Measurements from ENCODE around the gene POR. TPM values are rescaled to one million over a fixed set of nuclear protein-coding genes. Genes with fewer than 3 reads are reported as not detected.

Gene POR
- total RNA-seq, 2 experiments from 2014 or later, result 52.0 to 57.6 TPM

DNA sequence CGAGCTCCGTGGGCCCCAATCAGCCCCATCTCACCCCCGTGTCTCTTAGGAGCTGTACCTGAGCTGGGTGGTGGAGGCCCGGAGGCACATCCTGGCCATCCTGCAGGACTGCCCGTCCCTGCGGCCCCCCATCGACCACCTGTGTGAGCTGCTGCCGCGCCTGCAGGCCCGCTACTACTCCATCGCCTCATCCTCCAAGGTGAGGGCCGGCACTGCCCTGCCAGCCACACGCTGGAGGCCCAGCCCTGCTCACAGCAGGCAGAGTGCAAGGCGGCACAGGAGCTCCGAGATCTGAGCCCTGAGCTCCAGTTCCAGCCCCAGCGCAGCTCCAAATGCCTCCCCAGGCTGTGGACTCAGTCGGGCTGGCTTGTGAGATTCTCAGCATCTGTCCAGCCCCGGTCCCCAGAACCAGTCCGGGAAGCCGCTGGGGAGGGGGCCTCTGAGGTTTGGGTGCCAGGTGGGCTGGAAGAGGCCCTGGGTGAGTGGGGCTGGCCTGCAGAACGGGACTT, 70.1 kb downstream of the POR start:
- no peak for DNase-seq
- Mint-ChIP-seq H3K4me1 (peaks cover 5% of the 10 kb centered on the region), H3K27ac (no peak overlapping the region), H3K9me3 (ENCODE audit: low read depth) (no peaks in the 10 kb centered on the region), H3K27me3 (no peaks in the 10 kb centered on the region), H3K36me3 (peaks cover 2% of the 10 kb centered on the region), H3K4me3 (no peak overlapping the region)
- no peak for ATAC-seq
- CTCF ChIA-PET, result no interaction called here

DNA sequence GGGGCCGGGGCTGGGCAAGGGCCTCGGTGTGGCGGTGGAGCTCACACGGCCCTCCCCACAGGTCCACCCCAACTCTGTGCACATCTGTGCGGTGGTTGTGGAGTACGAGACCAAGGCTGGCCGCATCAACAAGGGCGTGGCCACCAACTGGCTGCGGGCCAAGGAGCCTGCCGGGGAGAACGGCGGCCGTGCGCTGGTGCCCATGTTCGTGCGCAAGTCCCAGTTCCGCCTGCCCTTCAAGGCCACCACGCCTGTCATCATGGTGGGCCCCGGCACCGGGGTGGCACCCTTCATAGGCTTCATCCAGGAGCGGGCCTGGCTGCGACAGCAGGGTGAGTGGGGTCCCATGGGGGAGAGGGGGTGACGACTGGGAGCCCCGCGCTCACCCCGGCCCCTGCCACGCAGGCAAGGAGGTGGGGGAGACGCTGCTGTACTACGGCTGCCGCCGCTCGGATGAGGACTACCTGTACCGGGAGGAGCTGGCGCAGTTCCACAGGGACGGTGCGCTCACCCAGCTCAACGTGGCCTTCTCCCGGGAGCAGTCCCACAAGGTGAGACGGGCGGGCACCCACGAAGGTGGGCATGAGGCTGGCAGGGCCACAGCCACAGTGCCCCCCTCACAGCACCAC, 70.7 kb downstream of the POR start:
- CTCF ChIA-PET, result no interaction called here
- Mint-ChIP-seq H3K4me3 (no peak overlapping the region), H3K9me3 (ENCODE audit: low read depth) (no peaks in the 10 kb centered on the region), H3K27me3 (no peaks in the 10 kb centered on the region), H3K36me3 (peaks cover 2% of the 10 kb centered on the region), H3K27ac (no peak overlapping the region), H3K4me1 (peaks cover 9% of the 10 kb centered on the region)
- ATAC-seq, result no peak
- DNase-seq, result no peak

DNA sequence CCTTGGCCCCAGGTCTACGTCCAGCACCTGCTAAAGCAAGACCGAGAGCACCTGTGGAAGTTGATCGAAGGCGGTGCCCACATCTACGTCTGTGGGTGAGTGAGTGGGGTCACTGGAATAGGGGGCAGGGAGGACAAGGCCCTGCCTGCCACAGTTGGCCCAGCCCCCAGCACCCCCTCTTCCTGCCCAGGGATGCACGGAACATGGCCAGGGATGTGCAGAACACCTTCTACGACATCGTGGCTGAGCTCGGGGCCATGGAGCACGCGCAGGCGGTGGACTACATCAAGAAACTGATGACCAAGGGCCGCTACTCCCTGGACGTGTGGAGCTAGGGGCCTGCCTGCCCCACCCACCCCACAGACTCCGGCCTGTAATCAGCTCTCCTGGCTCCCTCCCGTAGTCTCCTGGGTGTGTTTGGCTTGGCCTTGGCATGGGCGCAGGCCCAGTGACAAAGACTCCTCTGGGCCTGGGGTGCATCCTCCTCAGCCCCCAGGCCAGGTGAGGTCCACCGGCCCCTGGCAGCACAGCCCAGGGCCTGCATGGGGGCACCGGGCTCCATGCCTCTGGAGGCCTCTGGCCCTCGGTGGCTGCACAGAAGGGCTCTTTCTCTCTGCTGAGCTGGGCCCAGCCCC, 71.3 kb downstream of the POR start:
- peaks cover 9% of the 10 kb centered on the region for H3K4me1 Mint-ChIP-seq
- CTCF ChIA-PET, result no interaction called here

DNA sequence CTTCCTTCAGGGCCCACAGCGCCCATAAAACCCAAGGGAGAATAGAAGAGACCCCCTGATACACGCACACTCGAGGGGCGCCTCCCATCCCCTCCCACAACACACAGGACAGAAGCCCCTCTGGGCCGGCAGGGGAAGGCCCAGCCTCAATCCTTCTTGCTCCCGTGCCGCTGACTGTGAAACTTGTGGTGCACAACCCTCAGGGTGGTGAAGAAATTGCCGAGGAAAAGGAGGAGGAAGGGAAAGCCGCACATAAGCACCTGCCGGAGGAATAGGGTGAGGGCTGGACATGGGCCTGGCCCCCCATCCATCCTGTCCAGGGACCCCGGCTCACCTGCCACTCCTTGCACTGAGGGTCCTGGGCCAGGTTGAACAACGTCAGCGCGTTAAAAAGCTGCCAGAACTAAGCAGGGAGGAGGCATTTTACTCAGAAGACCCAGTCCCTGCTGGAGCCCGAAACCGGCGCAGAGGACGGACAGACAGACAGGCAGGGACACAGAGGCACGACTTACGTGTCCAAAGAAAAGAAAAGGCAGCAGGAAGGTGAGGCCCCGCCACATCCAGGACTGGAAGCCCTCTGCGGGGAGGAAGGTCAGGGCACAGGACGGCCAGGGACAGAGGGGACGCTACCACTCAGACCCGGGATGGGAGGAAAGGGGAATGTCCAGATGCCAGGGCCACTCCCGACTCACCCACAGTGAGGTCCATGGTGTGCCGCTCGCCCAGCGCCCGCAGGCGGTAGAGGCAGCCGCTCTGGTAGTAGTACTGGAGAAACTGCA, 72.3 kb downstream of the POR start:
- Mint-ChIP-seq H3K36me3 (peaks cover 2% of the 10 kb centered on the region), H3K4me3 (no peak overlapping the region), H3K27ac (no peak overlapping the region), H3K27me3 (no peaks in the 10 kb centered on the region), H3K9me3 (ENCODE audit: low read depth) (no peaks in the 10 kb centered on the region), H3K4me1 (peaks cover 9% of the 10 kb centered on the region)
- ATAC-seq (no peak), DNase-seq (no peak)
- CTCF ChIA-PET, result no interaction called here

More for the DNA sequence above, 71.3 kb downstream of the POR start:
- Mint-ChIP-seq H3K4me3 (no peak overlapping the region), H3K27me3 (no peaks in the 10 kb centered on the region), H3K27ac (no peak overlapping the region), H3K9me3 (ENCODE audit: low read depth) (no peaks in the 10 kb centered on the region), H3K36me3 (peaks cover 2% of the 10 kb centered on the region)
- no peak for ATAC-seq
- DNase-seq, result no peak

DNA sequence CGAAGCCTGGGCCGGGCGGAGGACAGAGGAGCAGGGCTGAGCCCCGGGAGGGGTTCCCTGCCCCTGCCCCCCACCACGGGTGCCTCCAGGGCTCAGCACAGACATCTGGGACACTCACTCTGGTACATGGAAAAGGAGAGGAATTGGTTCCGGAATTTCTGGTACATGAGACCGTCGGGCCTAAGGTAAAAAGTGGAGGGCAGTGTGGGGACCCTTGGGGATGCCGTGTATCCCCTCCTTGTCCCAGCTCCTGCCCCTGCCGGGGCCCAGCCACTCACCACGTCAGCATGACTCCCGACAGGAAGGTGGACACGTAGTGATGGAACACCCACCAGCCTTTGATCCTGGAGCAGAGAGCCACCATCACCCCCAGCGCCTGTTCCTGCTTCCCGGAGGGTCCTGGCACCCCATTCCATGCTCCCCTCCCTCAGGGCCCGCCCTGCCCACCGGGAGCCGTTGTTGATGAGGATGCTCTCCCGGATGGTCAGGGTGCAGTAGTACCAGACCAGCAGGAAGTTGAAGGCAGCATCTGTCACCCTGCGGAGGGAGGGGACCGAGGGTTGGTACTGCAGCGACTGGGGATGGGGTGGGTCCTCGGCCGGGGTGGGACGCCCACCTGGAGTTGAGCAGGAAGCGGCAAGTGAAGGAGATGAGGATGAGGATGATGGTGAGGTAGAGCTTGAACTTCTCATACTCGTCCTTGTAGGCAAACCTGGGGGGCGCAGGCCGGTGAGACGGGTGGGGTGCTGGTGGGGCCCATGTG, 73.0 kb downstream of the POR start:
- Mint-ChIP-seq H3K27ac (no peak overlapping the region), H3K4me1 (peaks cover 9% of the 10 kb centered on the region), H3K9me3 (ENCODE audit: low read depth) (no peaks in the 10 kb centered on the region), H3K27me3 (no peaks in the 10 kb centered on the region), H3K4me3 (no peak overlapping the region), H3K36me3 (peaks cover 2% of the 10 kb centered on the region)
- no peak for DNase-seq
- no peak for ATAC-seq
- CTCF ChIA-PET, result no interaction called here

DNA sequence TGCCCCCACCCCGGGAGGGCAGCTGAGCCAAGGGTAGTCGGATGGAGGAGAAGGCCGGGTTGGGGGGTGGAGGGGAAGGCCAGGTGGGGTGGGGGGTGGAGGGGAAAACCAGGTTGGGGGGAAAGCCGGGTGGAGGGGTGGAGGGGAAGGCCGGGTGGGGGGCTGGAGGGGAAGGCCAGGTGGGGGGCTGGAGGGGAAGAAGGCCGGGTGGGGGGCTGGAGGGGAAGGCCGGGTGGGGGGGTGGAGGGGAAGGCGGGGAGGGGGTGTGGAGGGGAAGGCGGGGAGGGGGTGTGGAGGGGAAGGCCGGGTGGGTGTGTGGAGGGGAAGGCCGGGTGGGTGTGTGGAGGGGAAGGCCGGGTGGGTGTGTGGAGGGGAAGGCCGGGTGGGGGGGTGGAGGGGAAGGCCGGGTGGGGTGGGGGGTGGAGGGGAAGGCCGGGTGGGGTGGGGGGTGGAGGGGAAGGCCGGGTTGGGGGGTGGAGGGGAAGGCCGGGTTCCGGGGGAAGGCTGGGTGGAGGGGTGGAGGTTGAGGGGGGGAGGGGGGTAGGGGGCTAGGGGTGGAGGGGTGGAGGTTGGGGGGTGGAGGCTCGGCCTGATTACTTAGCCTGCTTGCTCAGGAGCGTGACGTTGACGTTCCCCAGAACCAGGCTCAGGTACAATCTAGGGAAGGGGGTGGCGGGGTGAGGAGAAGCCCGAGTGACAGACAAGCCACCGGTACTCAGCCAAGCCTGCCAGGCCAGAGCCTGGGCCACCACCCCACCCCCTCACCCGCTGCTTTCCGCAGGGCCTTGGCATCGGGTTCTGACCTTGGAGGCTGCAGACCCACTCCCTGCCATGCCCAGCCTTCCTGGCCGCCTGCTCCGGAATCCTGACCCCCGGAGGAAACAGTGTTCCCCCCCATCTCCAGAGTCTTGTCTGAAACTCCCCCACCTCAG, 73.9 kb downstream of the POR start:
- peaks cover 2% of the 10 kb centered on the region for H3K36me3 Mint-ChIP-seq
- H3K27ac Mint-ChIP-seq, result no peak overlapping the region
- ATAC-seq, result no peak
- H3K27me3 Mint-ChIP-seq, result no peaks in the 10 kb centered on the region
- DNase-seq, result no peak
- H3K9me3 Mint-ChIP-seq (ENCODE audit: low read depth), result no peaks in the 10 kb centered on the region
- peaks cover 11% of the 10 kb centered on the region for H3K4me1 Mint-ChIP-seq
- CTCF ChIA-PET, result no interaction called here
- H3K4me3 Mint-ChIP-seq, result no peak overlapping the region

DNA sequence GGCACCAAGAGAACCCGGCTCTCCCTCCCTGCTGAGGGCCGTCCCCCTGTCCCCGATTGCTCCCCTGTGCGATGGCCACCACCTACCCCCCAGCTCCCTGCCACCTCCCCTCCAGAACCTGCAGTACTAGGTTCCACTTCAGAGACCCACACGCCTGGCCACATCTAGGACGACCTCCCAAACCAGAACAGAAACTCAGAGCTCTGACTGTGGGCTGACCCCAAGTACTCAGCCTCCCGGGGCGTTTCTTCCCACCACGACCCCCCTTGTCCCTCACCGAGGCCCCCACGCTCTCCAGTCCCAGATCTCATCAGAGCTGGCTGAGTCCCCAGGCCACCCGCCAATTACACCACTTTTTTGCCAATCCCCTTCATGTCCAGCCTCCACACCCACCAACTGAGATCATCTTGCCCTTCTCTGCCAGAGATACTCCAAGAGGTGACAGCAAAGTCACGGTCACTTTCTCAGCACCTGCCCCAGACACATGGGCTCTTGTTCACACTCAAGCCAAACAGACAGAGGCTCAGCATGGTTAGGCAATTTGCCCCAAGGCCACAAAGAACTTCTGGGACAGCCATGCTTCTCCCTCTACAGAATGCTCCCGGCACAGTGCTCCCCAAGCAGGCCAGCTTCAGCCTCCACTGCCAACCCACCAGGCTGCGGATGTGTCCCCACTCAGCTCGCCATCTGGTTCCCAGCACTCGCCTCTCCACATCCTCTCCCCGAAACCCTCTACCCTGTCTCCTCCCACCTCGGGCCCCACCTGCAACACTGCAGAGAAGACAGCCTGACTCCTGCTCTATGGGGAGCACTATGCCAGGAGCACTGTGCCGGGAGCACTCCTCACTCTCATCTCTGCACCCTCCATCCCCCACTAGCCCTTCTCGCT, 74.8 kb downstream of the POR start:
- Mint-ChIP-seq H3K9me3 (ENCODE audit: low read depth) (no peaks in the 10 kb centered on the region), H3K4me1 (peaks cover 11% of the 10 kb centered on the region), H3K4me3 (no peak overlapping the region), H3K27ac (no peak overlapping the region), H3K36me3 (peaks cover 2% of the 10 kb centered on the region), H3K27me3 (no peaks in the 10 kb centered on the region)
- DNase-seq (no peak), ATAC-seq (no peak)
- CTCF ChIA-PET, result interaction anchor here (0.7 kb wide), 1 partner anchor 54 kb away, joined by 3 read pairs; no protein-coding TSS in a partner anchor

DNA sequence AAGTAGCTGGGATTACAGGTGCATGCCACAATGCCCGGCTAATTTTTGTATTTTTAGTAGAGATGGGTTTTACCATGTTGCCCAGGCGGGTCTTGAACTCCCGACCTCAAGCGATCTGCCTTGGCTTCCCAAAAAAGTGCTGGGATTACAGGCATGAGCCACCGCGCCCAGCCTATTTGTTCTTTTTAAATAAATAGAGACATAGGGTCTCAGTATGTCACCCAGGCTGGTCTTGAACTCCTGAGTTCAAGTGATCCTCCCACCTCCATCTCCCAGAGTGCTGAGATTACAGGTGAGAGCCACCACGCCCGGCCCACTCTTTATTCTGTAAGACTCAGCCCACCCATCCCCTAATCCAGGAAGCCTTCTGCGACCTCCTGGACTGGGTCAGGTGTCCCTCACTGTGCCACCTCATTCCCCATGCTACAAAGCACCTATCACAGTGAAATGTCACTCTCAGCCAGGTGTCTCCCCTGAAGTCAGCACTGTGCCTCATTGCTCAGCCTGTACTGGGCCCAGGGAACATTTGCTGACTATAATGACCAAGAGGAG, 76.7 kb downstream of the POR start:
- H3K4me3 Mint-ChIP-seq, result no peak overlapping the region
- CTCF ChIA-PET, result interaction anchor here (2.6 kb wide), 1 partner anchor 28 kb away, joined by 8 read pairs; no protein-coding TSS in a partner anchor
- DNase-seq (no peak), ATAC-seq (no peak)
- H3K27me3 Mint-ChIP-seq, result no peaks in the 10 kb centered on the region
- peaks cover 15% of the 10 kb centered on the region for H3K4me1 Mint-ChIP-seq
- H3K27ac Mint-ChIP-seq, result no peak overlapping the region
- peaks cover 4% of the 10 kb centered on the region for H3K36me3 Mint-ChIP-seq
- no peaks in the 10 kb centered on the region for H3K9me3 Mint-ChIP-seq (ENCODE audit: low read depth)

DNA sequence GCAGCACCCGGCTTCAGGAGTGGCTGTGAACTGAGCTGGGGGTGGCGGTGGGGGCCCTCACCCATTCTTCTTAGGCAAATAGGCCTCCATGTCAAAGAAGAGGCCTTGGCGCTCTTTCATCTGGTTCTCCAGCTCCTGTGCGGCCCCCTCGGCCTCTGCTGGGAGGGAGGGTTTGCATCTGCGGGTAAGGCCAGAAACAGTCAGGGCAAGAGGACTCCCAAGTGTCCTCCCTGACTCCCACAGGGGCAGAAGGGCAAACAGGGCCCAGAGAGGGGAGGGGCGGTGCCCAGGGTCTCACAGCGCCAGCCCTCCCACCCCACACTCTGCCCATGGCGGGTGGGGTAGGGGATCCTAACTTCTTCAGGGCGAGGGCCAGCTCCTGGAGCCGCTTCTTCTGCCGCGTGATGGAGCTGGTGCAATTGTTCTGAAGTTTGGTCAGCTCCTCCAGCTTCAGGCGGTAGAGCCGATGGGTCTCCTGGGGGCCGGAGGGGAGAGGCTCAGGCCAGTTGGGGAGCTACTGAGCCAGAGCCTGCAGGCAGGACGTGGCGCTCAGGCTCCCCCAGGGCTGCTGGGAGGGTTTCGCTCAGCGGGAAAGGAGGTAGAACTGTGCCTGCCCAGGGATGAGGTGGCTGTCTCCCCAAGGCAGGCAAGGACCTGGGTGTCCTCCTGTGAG, 77.3 kb downstream of the POR start:
- Mint-ChIP-seq H3K36me3 (peaks cover 6% of the 10 kb centered on the region), H3K4me1 (peaks cover 20% of the 10 kb centered on the region), H3K27ac (no peak overlapping the region), H3K4me3 (no peak overlapping the region), H3K9me3 (ENCODE audit: low read depth) (no peaks in the 10 kb centered on the region), H3K27me3 (no peaks in the 10 kb centered on the region)
- CTCF ChIA-PET, result interaction anchor here (0.9 to 2.6 kb wide), 3 partner anchors 11 to 115 kb away, joined by 3 to 8 read pairs (median 3); no protein-coding TSS in a partner anchor
- no peak for ATAC-seq
- DNase-seq, result no peak

DNA sequence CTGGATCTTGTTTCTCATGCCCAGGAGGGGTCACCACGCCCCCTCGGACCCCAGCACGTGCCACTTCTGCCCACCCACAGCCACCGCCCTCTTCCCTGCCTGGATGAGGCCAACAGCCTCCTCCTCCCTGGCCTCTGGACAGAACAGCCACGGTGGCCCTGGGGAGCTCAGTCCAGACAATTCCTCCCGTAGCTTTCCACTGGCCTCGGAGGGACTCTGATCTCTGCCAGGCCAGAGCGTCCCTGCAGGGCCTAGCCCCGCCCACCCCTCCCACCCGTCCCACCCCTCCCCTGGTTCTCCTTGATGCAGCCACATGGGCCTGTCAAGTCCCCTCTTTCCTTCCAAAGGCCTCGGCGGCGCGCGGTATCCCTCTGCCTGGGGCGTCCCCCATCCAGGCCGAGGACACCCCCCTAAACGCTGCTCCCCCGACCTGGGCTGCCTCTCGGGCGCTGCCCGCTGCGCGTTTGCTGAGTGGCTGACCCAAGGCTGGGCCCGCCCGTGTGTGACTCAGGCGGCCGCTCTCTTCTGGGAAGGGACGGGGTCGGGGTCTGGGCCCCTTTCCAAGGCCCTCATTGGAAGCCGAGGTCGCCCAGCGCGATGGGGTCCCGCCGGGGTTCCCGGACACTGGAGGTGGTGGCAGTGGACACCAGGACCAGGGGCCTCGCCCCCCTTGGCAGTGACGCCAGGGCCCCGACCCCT, 78.9 kb downstream of the POR start:
- no peaks in the 10 kb centered on the region for H3K27me3 Mint-ChIP-seq
- ATAC-seq (peak; percentile 21), DNase-seq (peak; percentile 52)
- peak overlapping the region; percentile 70 for H3K4me3 Mint-ChIP-seq
- peaks cover 15% of the 10 kb centered on the region for H3K36me3 Mint-ChIP-seq
- no peak overlapping the region for H3K27ac Mint-ChIP-seq
- no peaks in the 10 kb centered on the region for H3K9me3 Mint-ChIP-seq (ENCODE audit: low read depth)
- CTCF ChIA-PET, result interaction anchor here (1.2 to 2.6 kb wide), 3 partner anchors 22 to 127 kb away, joined by 3 to 8 read pairs (median 3); no protein-coding TSS in a partner anchor
- H3K4me1 Mint-ChIP-seq, result peaks cover 31% of the 10 kb centered on the region

Data from activated CD8-positive, alpha-beta memory T cell treated with anti-CD3 and anti-CD28 coated beads, Interleukin-2, amount 10 ng/mL, durations not matched to agents 7 days and 5 days (primary cell).